Measurements from ENCODE around the gene ZNF652.

DNA sequence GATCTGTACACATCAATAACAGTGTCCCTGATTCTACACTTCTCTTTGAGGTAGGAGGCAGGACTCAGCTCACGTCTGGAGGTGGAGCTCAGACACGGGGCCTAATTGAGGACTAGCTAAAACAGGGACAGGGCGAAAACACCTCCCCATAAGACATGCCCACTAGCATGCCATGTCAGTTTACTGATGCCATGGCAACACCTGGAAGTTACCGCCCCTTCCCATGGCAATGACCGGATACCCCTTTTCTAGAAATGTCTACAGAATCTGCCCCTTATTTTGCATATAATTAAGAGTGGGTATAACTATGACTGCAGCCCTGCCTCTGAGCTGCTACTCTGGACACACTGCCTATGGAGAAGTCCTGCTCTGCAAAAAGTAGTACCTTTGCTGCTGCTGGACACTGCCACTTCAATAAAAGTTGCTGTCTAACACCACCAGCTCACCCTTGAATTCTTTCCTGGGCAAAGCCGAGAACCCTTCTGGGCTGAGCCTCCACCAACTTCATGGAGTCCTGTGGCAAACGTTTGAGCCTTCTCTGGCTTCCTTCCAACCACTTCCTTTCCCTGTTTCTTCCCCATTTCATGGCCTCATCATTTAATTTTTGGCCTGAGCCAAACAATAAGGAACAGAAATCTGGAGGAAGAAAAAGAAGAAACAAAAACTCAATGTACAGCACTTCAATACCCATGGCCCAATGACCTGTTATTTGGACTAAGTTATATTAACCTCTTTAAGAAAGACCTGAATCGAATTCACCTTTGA lies 31.6 kb upstream of the ZNF652 start:
- TF ChIP-seq ELF4 (IDR thresholded peaks at IDR 0.05) (no peak), TARDBP (IDR thresholded peaks at IDR 0.05) (no peak), FOXM1 (IDR thresholded peaks at IDR 0.05; ENCODE audit: borderline replicate concordance) (no peak), FOXA1 (IDR thresholded peaks at IDR 0.05) (no peak), NFRKB (IDR thresholded peaks at IDR 0.05) (no peak), HDGF (IDR thresholded peaks at IDR 0.05; ENCODE audit: borderline replicate concordance) (no peak), SP1 (IDR thresholded peaks at IDR 0.05) (no peak), SUZ12 (IDR thresholded peaks at IDR 0.05) (no peak)
